ENCODE results near the gene MYD88. TPM values are rescaled to one million over a fixed set of nuclear protein-coding genes. Genes with fewer than 3 reads are reported as not detected.

MYD88 gene
- total RNA-seq, 1 experiment from 2014 or later, result 14.8 TPM

- 0 out of 2 replicates have a peak, but pooled peaks cover 5% of the 10 kb centered on the region for H4K20me1 ChIP-seq (ENCODE audit: insufficient read depth)
- H3K9me2 ChIP-seq (ENCODE audit: insufficient read depth), result no peaks in the 10 kb centered on the region
- H3K9me3 ChIP-seq (ENCODE audit: control insufficient read depth in 1 of 2, insufficient read depth in 1 of 2, low read depth in 1 of 2, low read length in 2 of 2), result no peaks in the 10 kb centered on the region
- no peak overlapping the region for H2AFZ ChIP-seq (ENCODE audit: low read depth, low read length, poor library complexity, severe bottlenecking)
- intact Hi-C loops (cut with micrococcal nuclease), result no loop called here
- no peak overlapping the region for H3K27ac ChIP-seq (ENCODE audit: low read depth, low read length)
- ChIA-PET POLR2A (no interaction called here), RAD21 (ENCODE audit: low non-redundant PET in 1 of 2, low total read pairs in 2 of 2, uncharacterized antibody in 2 of 2, unreplicated experiment in 2 of 2) (no interaction called here), CTCF (no interaction called here)
- no peak overlapping the region for H3K4me2 ChIP-seq (ENCODE audit: low read length)
- ATAC-seq (no peak), DNase-seq (ENCODE audit: low read depth, low spot score) (no peak)
- peaks cover 0 to 6% of the 10 kb centered on the region in 2 experiments; a peak in 2 of 4 replicates for H3K4me1 ChIP-seq (ENCODE audit: control insufficient read depth in 1 of 2, insufficient read depth in 2 of 2, low read length in 2 of 2)
- BruUV-seq (replicated peaks), result no TSS peak
- no peak overlapping the region for H3K9ac ChIP-seq (ENCODE audit: low read length)
- H3K4me3 ChIP-seq (replicated peaks in 1 of 2; ENCODE audit: low read depth in 1 of 2, low read length in 2 of 2), result no peak overlapping the region
- H3K27me3 ChIP-seq (ENCODE audit: insufficient read depth, low read length), result no peaks in the 10 kb centered on the region
- H3K36me3 ChIP-seq (ENCODE audit: control insufficient read depth in 1 of 2, insufficient read depth in 2 of 2, low read length in 2 of 2), result peaks cover 2 to 6% of the 10 kb centered on the region in 2 experiments; a peak in 2 of 4 replicates
- TF ChIP-seq, protein P1, sequence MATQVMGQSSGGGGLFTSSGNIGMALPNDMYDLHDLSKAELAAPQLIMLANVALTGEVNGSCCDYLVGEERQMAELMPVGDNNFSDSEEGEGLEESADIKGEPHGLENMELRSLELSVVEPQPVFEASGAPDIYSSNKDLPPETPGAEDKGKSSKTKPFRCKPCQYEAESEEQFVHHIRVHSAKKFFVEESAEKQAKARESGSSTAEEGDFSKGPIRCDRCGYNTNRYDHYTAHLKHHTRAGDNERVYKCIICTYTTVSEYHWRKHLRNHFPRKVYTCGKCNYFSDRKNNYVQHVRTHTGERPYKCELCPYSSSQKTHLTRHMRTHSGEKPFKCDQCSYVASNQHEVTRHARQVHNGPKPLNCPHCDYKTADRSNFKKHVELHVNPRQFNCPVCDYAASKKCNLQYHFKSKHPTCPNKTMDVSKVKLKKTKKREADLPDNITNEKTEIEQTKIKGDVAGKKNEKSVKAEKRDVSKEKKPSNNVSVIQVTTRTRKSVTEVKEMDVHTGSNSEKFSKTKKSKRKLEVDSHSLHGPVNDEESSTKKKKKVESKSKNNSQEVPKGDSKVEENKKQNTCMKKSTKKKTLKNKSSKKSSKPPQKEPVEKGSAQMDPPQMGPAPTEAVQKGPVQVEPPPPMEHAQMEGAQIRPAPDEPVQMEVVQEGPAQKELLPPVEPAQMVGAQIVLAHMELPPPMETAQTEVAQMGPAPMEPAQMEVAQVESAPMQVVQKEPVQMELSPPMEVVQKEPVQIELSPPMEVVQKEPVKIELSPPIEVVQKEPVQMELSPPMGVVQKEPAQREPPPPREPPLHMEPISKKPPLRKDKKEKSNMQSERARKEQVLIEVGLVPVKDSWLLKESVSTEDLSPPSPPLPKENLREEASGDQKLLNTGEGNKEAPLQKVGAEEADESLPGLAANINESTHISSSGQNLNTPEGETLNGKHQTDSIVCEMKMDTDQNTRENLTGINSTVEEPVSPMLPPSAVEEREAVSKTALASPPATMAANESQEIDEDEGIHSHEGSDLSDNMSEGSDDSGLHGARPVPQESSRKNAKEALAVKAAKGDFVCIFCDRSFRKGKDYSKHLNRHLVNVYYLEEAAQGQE (IDR thresholded peaks at IDR 0.05; ENCODE audit: low read depth), result no peak
- TF ChIP-seq TCF7L2 (IDR thresholded peaks at IDR 0.05; ENCODE audit: borderline replicate concordance, extremely low read depth, insufficient read depth, insufficient read length), result no peak
- no peak for TF ChIP-seq POLR2A (IDR thresholded peaks at IDR 0.05; ENCODE audit: borderline replicate concordance, extremely low read depth, insufficient read depth, insufficient read length)
- TF ChIP-seq, protein P2, sequence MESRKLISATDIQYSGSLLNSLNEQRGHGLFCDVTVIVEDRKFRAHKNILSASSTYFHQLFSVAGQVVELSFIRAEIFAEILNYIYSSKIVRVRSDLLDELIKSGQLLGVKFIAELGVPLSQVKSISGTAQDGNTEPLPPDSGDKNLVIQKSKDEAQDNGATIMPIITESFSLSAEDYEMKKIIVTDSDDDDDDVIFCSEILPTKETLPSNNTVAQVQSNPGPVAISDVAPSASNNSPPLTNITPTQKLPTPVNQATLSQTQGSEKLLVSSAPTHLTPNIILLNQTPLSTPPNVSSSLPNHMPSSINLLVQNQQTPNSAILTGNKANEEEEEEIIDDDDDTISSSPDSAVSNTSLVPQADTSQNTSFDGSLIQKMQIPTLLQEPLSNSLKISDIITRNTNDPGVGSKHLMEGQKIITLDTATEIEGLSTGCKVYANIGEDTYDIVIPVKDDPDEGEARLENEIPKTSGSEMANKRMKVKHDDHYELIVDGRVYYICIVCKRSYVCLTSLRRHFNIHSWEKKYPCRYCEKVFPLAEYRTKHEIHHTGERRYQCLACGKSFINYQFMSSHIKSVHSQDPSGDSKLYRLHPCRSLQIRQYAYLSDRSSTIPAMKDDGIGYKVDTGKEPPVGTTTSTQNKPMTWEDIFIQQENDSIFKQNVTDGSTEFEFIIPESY (IDR thresholded peaks at IDR 0.05; ENCODE audit: extremely low read depth, insufficient replicate concordance, low read length), result no peak
- no peak for TF ChIP-seq CTCF (IDR thresholded peaks at IDR 0.05 in 2 of 3, conservative IDR thresholded peaks at IDR 0.05 in 1 of 3; ENCODE audit: borderline replicate concordance in 1 of 3, insufficient read depth in 1 of 3, low read depth in 2 of 3, low read length in 2 of 3)
- no peak for TF ChIP-seq EZH2phosphoT487 (IDR thresholded peaks at IDR 0.05; ENCODE audit: borderline replicate concordance)
- TF ChIP-seq RAD21 (IDR thresholded peaks at IDR 0.05; ENCODE audit: low read depth), result no peak
- TF ChIP-seq SIN3A (IDR thresholded peaks at IDR 0.05; ENCODE audit: low read depth), result no peak
- no peak for TF ChIP-seq ZNF274 (IDR thresholded peaks at IDR 0.05; ENCODE audit: low read depth, low read length)
- H3K79me2 ChIP-seq (ENCODE audit: insufficient read depth, low read length), result peaks cover 46% of the 10 kb centered on the region
These were observed 48.3 kb downstream of the MYD88 start for GRCh38 chr3:38186781-38187180.
